ENCODE data around the gene SUMO4.

DNA sequence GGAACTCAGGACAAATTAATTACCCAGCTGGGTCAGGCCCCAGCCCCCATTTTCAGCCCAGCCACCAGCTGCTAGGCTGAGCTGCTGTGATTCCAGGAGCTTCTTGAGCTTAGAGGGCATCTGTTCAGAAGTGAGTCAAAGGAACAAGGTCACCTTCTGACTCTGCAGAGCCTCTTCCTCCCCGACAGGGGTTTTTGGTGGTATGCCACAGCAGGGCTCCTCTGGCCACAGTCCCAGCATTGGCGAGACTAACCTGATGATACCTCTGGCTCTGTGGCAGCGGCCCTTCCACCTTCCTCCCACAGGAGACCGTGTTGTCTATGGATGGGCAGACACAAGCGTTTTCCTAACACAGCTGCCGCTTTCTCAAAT, 45.0 kb downstream of the SUMO4 start:
- TF ChIP-seq, protein P1, sequence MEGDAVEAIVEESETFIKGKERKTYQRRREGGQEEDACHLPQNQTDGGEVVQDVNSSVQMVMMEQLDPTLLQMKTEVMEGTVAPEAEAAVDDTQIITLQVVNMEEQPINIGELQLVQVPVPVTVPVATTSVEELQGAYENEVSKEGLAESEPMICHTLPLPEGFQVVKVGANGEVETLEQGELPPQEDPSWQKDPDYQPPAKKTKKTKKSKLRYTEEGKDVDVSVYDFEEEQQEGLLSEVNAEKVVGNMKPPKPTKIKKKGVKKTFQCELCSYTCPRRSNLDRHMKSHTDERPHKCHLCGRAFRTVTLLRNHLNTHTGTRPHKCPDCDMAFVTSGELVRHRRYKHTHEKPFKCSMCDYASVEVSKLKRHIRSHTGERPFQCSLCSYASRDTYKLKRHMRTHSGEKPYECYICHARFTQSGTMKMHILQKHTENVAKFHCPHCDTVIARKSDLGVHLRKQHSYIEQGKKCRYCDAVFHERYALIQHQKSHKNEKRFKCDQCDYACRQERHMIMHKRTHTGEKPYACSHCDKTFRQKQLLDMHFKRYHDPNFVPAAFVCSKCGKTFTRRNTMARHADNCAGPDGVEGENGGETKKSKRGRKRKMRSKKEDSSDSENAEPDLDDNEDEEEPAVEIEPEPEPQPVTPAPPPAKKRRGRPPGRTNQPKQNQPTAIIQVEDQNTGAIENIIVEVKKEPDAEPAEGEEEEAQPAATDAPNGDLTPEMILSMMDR (conservative IDR thresholded peaks at IDR 0.05) = no peak
- no peak for TF ChIP-seq EZH2 (IDR thresholded peaks at IDR 0.05; ENCODE audit: low read depth)

Data from PC-9 (cell line).